ENCODE results near the gene ME3.

GRCh38 chr11:86538223-86538548, 134.2 kb downstream of the ME3 start:
- TF ChIP-seq CTCF (IDR thresholded peaks at IDR 0.05) (no peak), SIN3A (IDR thresholded peaks at IDR 0.05; ENCODE audit: borderline replicate concordance, insufficient read depth, low read depth, low read length) (no peak), REST (IDR thresholded peaks at IDR 0.05; ENCODE audit: insufficient read depth in 1 of 2, low read depth in 2 of 2, low read length in 1 of 2) (no peak)
